WTC11 (cell line): ENCODE measurements around the gene NAALADL2. TPM values are rescaled to one million over a fixed set of nuclear protein-coding genes. Genes with fewer than 3 reads are reported as not detected.

Source experiments
- ATAC-seq: fragments of 200-7000 bp; cut with Tn5 transposase; 2 replicates; pipeline ENCODE4 v1.10.0; 2021; ENCODE audit warnings: mild to moderate bottlenecking, moderate library complexity
- CTCF ChIA-PET: fragments of 300-600 bp; sonication (Branson Sonifier 250); formaldehyde crosslinking; loops from one replicate; lab custom pipeline; 2021; ENCODE audit warnings: antibody characterized with exemption; lab: Charles Lee
- POLR2A ChIA-PET: fragments of 350-600 bp; sonication (Branson Sonifier 250); formaldehyde crosslinking; loops from one replicate; lab custom pipeline; 2021; ENCODE audit warnings: antibody characterized with exemption; lab: Charles Lee
- DNase-seq: peaks from one replicate; pipeline ENCODE4 v3.0.0; 2021; ENCODE audit warnings: low spot score
- H3K27ac Mint-ChIP-seq: 2 replicates; pipeline ENCODE4 v1.8.0; 2021; ENCODE audit warnings: mixed read lengths
- H3K27me3 Mint-ChIP-seq: 2 replicates; pipeline ENCODE4 v1.8.0; 2021; ENCODE audit warnings: low read depth, mild to moderate bottlenecking, moderate library complexity, mixed read lengths
- H3K36me3 Mint-ChIP-seq: 2 replicates; pipeline ENCODE4 v1.8.0; 2021; ENCODE audit warnings: mixed read lengths
- H3K4me1 Mint-ChIP-seq: 2 replicates; pipeline ENCODE4 v1.8.0; 2022; ENCODE audit warnings: mixed read lengths
- H3K4me3 Mint-ChIP-seq: 2 replicates; pipeline ENCODE4 v1.8.0; 2021; ENCODE audit warnings: mild to moderate bottlenecking, moderate library complexity, mixed read lengths
- H3K9me3 Mint-ChIP-seq: 2 replicates; pipeline ENCODE4 v1.8.0; 2021; ENCODE audit warnings: mixed read lengths
- ARID4B ChIP-seq: sonication (generic); formaldehyde crosslinking; IDR thresholded peaks from 2 replicates; pipeline ENCODE4 v1.8.0; 2023; ENCODE audit warnings: missing genetic modification reagents, mild to moderate bottlenecking, borderline replicate concordance
- E2F4 ChIP-seq: sonication (generic); formaldehyde crosslinking; IDR thresholded peaks from 2 replicates; pipeline ENCODE4 v1.8.1; 2022; ENCODE audit warnings: low read depth, mild to moderate bottlenecking, moderate library complexity, missing genetic modification reagents, borderline replicate concordance
- ETV6 ChIP-seq: sonication (generic); formaldehyde crosslinking; IDR thresholded peaks from 2 replicates; pipeline ENCODE4 v1.8.1; 2022; ENCODE audit warnings: mild to moderate bottlenecking, missing genetic modification reagents
- FOXP1 ChIP-seq: sonication (generic); formaldehyde crosslinking; IDR thresholded peaks from 2 replicates; pipeline ENCODE4 v1.8.0; 2022; ENCODE audit warnings: missing genetic modification reagents, mild to moderate bottlenecking, moderate library complexity, borderline replicate concordance
- GRHL2 ChIP-seq: fragments of 250-450 bp; sonication (Bioruptor Pico); IDR thresholded peaks from 2 replicates; pipeline ENCODE4 v1.8.0; 2022; ENCODE audit warnings: mild to moderate bottlenecking, moderate library complexity; ENCODE audit not compliant: insufficient replicate concordance, severe bottlenecking
- HMGA2 ChIP-seq: fragments of 250-450 bp; sonication (Bioruptor Pico); IDR thresholded peaks from 2 replicates; pipeline ENCODE4 v1.4.0; 2021; ENCODE audit warnings: mild to moderate bottlenecking, moderate library complexity
- JUN ChIP-seq: sonication (generic); formaldehyde crosslinking; IDR thresholded peaks from 2 replicates; pipeline ENCODE4 v1.8.0; 2023; ENCODE audit warnings: mild to moderate bottlenecking, missing genetic modification reagents
- MAX ChIP-seq: sonication (generic); formaldehyde crosslinking; IDR thresholded peaks from 2 replicates; pipeline ENCODE4 v1.8.0; 2022; ENCODE audit warnings: mild to moderate bottlenecking, missing genetic modification reagents
- MYBL2 ChIP-seq: sonication (generic); formaldehyde crosslinking; IDR thresholded peaks from 2 replicates; pipeline ENCODE4 v1.8.1; 2023; ENCODE audit warnings: mild to moderate bottlenecking, moderate library complexity, missing genetic modification reagents
- PRDM15 ChIP-seq: sonication (generic); formaldehyde crosslinking; IDR thresholded peaks from 2 replicates; pipeline ENCODE4 v1.8.0; 2022; ENCODE audit warnings: missing genetic modification reagents
- PREB ChIP-seq: sonication (generic); formaldehyde crosslinking; IDR thresholded peaks from 2 replicates; pipeline ENCODE4 v1.8.1; 2022; ENCODE audit warnings: mild to moderate bottlenecking, missing genetic modification reagents, moderate library complexity, borderline replicate concordance
- RELA ChIP-seq: sonication (generic); formaldehyde crosslinking; IDR thresholded peaks from 2 replicates; pipeline ENCODE4 v1.8.1; 2022; ENCODE audit warnings: missing genetic modification reagents, mild to moderate bottlenecking, borderline replicate concordance
- SMAD4 ChIP-seq: sonication (generic); formaldehyde crosslinking; IDR thresholded peaks from 2 replicates; pipeline ENCODE4 v1.8.0; 2022; ENCODE audit warnings: mild to moderate bottlenecking, missing genetic modification reagents
- TP53 ChIP-seq: sonication (generic); formaldehyde crosslinking; IDR thresholded peaks from 2 replicates; pipeline ENCODE4 v1.8.1; 2023; ENCODE audit warnings: mild to moderate bottlenecking, missing genetic modification reagents
- ZBTB21 ChIP-seq: sonication (generic); formaldehyde crosslinking; IDR thresholded peaks from 2 replicates; pipeline ENCODE4 v1.8.1; 2023; ENCODE audit warnings: mild to moderate bottlenecking, missing genetic modification reagents, borderline replicate concordance
- ZBTB43 ChIP-seq: sonication (generic); formaldehyde crosslinking; IDR thresholded peaks from 2 replicates; pipeline ENCODE4 v1.8.1; 2023; ENCODE audit warnings: mild to moderate bottlenecking, missing genetic modification reagents
- ZMAT4 ChIP-seq: fragments of 250-450 bp; sonication (Bioruptor Pico); IDR thresholded peaks from 2 replicates; pipeline ENCODE4 v1.9.0; 2021; ENCODE audit warnings: mild to moderate bottlenecking
- ZNF425 ChIP-seq: fragments of 250-450 bp; sonication (Bioruptor Pico); conservative IDR thresholded peaks from 2 replicates; pipeline ENCODE4 v1.9.0; 2021; ENCODE audit warnings: mild to moderate bottlenecking
- ZSCAN18 ChIP-seq: fragments of 250-450 bp; sonication (Bioruptor Pico); IDR thresholded peaks from 2 replicates; pipeline ENCODE4 v2.1.2; 2022; ENCODE audit warnings: mild to moderate bottlenecking, moderate library complexity
- total RNA-seq: library from RNA; stranded (reverse); gene quantifications from 3 replicates; pipeline ENCODE4 v1.2.3, GENCODE V29; 2021

Gene NAALADL2
- total RNA-seq, 1 experiment from 2014 or later: 1.2 TPM

- H3K9me3 Mint-ChIP-seq: peaks cover 7% of the 10 kb centered on the region
- no peak overlapping the region for H3K4me3 Mint-ChIP-seq
- H3K4me1 Mint-ChIP-seq: 0 out of 2 replicates have a peak, but pooled peaks cover 2% of the 10 kb centered on the region
- DNase-seq (no peak), ATAC-seq (no peak)
- TF ChIP-seq MAX (CRISPR knock-in tag): no peak
- TF ChIP-seq ZSCAN18 (CRISPR knock-in tag): no peak
- no peak for TF ChIP-seq ARID4B (CRISPR knock-in tag)
- TF ChIP-seq MYBL2: no peak
- TF ChIP-seq ZMAT4 (CRISPR knock-in tag): no peak
- TF ChIP-seq PREB (CRISPR knock-in tag): no peak
- TF ChIP-seq ETV6 (CRISPR knock-in tag): no peak
- TF ChIP-seq GRHL2: no peak
- TF ChIP-seq RELA (CRISPR knock-in tag): no peak
- no peak for TF ChIP-seq ZBTB43 (CRISPR knock-in tag)
- no peak for TF ChIP-seq SMAD4 (CRISPR knock-in tag)
- TF ChIP-seq ZNF425 (CRISPR knock-in tag): no peak
- TF ChIP-seq FOXP1 (CRISPR knock-in tag): no peak
- no peak for TF ChIP-seq PRDM15 (CRISPR knock-in tag)
- TF ChIP-seq TP53 (CRISPR knock-in tag): no peak
- no peak for TF ChIP-seq HMGA2 (CRISPR knock-in tag)
- no peak for TF ChIP-seq E2F4
- no peak for TF ChIP-seq JUN (CRISPR knock-in tag)
- TF ChIP-seq ZBTB21 (CRISPR knock-in tag): no peak
- POLR2A ChIA-PET: no interaction called here
- H3K36me3 Mint-ChIP-seq: no peaks in the 10 kb centered on the region
- no peak overlapping the region for H3K27ac Mint-ChIP-seq
- CTCF ChIA-PET: no interaction called here
- no peaks in the 10 kb centered on the region for H3K27me3 Mint-ChIP-seq
Measured at GRCh38 chr3:174822320-174822719, 36.8 kb upstream of the NAALADL2 start.
